ENCODE measurements around the gene CTLA4. TPM values are rescaled to one million over a fixed set of nuclear protein-coding genes. Genes with fewer than 3 reads are reported as not detected.

CTLA4 gene
- total and polyA plus RNA-seq, 12 donors: 0.13 to 1.6 (median 0.61) TPM; not detected in 4

- no peak for TF ChIP-seq CTCF (IDR thresholded peaks at IDR 0.05)
- Histone ChIP-seq H3K36me3 (no peaks in the 10 kb centered on the region), H3K4me1 (peaks cover 0 to 4% (median 0%) of the 10 kb centered on the region in 9 donors), H3K9me3 (no peaks in the 10 kb centered on the region), H3K27ac (no peak overlapping the region), H3K27me3 (no peaks in the 10 kb centered on the region), H3K4me3 (no peak overlapping the region)
- intact Hi-C loops (cut with DNase I): no loop called here
- 95 to 96% methylated on average over 6 of the region's 6 CpGs for WGBS, 2 donors
- DNase-seq (no peak), ATAC-seq (no peak)
These were observed 45.3 kb upstream of the CTLA4 start for GRCh38 chr2:203822240-203822639.

- ATAC-seq (no peak), DNase-seq (no peak)
- intact Hi-C loops (cut with DNase I): no loop called here
- no peak for TF ChIP-seq CTCF (IDR thresholded peaks at IDR 0.05)
- Histone ChIP-seq H3K9me3 (no peaks in the 10 kb centered on the region), H3K36me3 (no peaks in the 10 kb centered on the region), H3K4me3 (no peak overlapping the region), H3K27me3 (no peaks in the 10 kb centered on the region), H3K27ac (no peak overlapping the region), H3K4me1 (peaks cover 0 to 4% (median 0%) of the 10 kb centered on the region in 9 donors)
- WGBS, 2 donors: 90 to 92% methylated on average over 3 of the region's 3 CpGs
These were observed 44.4 kb upstream of the CTLA4 start for GRCh38 chr2:203823173-203823572.

- H3K27ac ChIP-seq: no peak overlapping the region
- intact Hi-C loops (cut with DNase I): no loop called here
- H3K9me3 ChIP-seq: no peaks in the 10 kb centered on the region
- H3K27me3 ChIP-seq: no peaks in the 10 kb centered on the region
- ATAC-seq (no peak), DNase-seq (no peak)
- TF ChIP-seq CTCF (IDR thresholded peaks at IDR 0.05): no peak
- H3K36me3 ChIP-seq: no peaks in the 10 kb centered on the region
- H3K4me1 ChIP-seq: peaks cover 0 to 4% (median 0%) of the 10 kb centered on the region in 9 donors
- WGBS, 2 donors: 89 to 91% methylated on average over 4 of the region's 4 CpGs
- H3K4me3 ChIP-seq: no peak overlapping the region
These were observed 43.5 kb upstream of the CTLA4 start for GRCh38 chr2:203824057-203824456.

- Histone ChIP-seq H3K4me1 (peaks cover 0 to 3% (median 0%) of the 10 kb centered on the region in 9 donors), H3K27ac (no peak overlapping the region), H3K36me3 (no peaks in the 10 kb centered on the region), H3K4me3 (no peak overlapping the region), H3K27me3 (no peaks in the 10 kb centered on the region), H3K9me3 (no peaks in the 10 kb centered on the region)
- ATAC-seq: peak in 1 of 8 donors; percentile 37
- TF ChIP-seq CTCF (IDR thresholded peaks at IDR 0.05): no peak
- WGBS, 2 donors: 81 to 89% methylated on average over 3 of the region's 3 CpGs
- DNase-seq: no peak
- intact Hi-C loops (cut with DNase I): no loop called here
These were observed 43.0 kb upstream of the CTLA4 start for GRCh38 chr2:203824603-203825002.

Measured in heart right ventricle (tissue), 16 donors.